ENCODE data around the gene LCE3D.
"Not testable (repeated sequence)": the region's sequence is repeated elsewhere in the genome, so short reads cannot be mapped to it uniquely, and the experiment has no call there.

The LCE3D gene

GRCh38 chr1:152580433-152580832, at the start of gene LCE3D:
Gene LCE3D (minus strand): TSS chr1:152580516. CDS start chr1:152579936, 580 bp downstream.
- DNase-seq = no peak

GRCh38 chr1:152626744-152627143, 46.4 kb upstream of the LCE3D start:
- DNase-seq = no peak

GRCh38 chr1:152623203-152623844, 43.0 kb upstream of the LCE3D start:
- no peak for DNase-seq

- DNase-seq = no peak
Measured at GRCh38 chr1:152622803-152623202, 42.5 kb upstream of the LCE3D start, which contains the start of gene LCE3A. Gene LCE3A (minus strand): TSS chr1:152623103. CDS start chr1:152623103, 0 bp downstream.

GRCh38 chr1:152621993-152622392, 41.7 kb upstream of the LCE3D start:
- no peak for DNase-seq

- DNase-seq = no peak
Measured at GRCh38 chr1:152613511-152613910, 33.2 kb upstream of the LCE3D start, which contains the start of gene LCE3B. Gene LCE3B (plus strand): TSS chr1:152613811. CDS start chr1:152613811, 0 bp downstream.

GRCh38 chr1:152599934-152600333, 19.6 kb upstream of the LCE3D start, which contains the start of gene LCE3C:
Gene LCE3C (plus strand): TSS chr1:152600234. CDS start chr1:152600732, 498 bp downstream.
- DNase-seq = no peak

GRCh38 chr1:152596986-152597385, 16.7 kb upstream of the LCE3D start:
- no peak for DNase-seq

- no peak for DNase-seq
Measured at GRCh38 chr1:152585586-152585985, 5.3 kb upstream of the LCE3D start.

GRCh38 chr1:152582647-152583046, 2.3 kb upstream of the LCE3D start:
- no peak for DNase-seq

GRCh38 chr1:152579526-152579925, 790 bp downstream of the LCE3D start:
- not testable (repeated sequence) for DNase-seq

GRCh38 chr1:152577168-152577567, 3.1 kb downstream of the LCE3D start:
- no peak for DNase-seq

- DNase-seq = no peak
Measured at GRCh38 chr1:152566681-152567080, 13.6 kb downstream of the LCE3D start, which contains the start of gene LCE3E. Gene LCE3E (minus strand): TSS chr1:152566780. CDS start chr1:152566208, 572 bp downstream.

GRCh38 chr1:152565535-152566215, 14.6 kb downstream of the LCE3D start:
- no peak for DNase-seq

GRCh38 chr1:152565115-152565514, 15.2 kb downstream of the LCE3D start:
- no peak for DNase-seq

- DNase-seq = not testable (repeated sequence)
Measured at GRCh38 chr1:152548358-152548757, 32.0 kb downstream of the LCE3D start.

- DNase-seq = no peak
Measured at GRCh38 chr1:152546704-152547103, 33.6 kb downstream of the LCE3D start.

- DNase-seq = no peak
Measured at GRCh38 chr1:152543820-152544219, 36.5 kb downstream of the LCE3D start.

GRCh38 chr1:152539901-152540300, 40.4 kb downstream of the LCE3D start:
- DNase-seq = no peak

GRCh38 chr1:152537496-152537895, 42.8 kb downstream of the LCE3D start:
- DNase-seq = no peak

- DNase-seq = no peak
Measured at GRCh38 chr1:152535774-152536173, 44.5 kb downstream of the LCE3D start.

GRCh38 chr1:152533327-152533938, 46.9 kb downstream of the LCE3D start:
- peak; percentile 3 for DNase-seq

Measured in CD4-positive, alpha-beta T cell treated with Interleukin-6 for 4 hours (primary cell).